ACC112 (cell line): ENCODE measurements around the gene PUM2.

Experiments used
- H2AFZ ChIP-seq: fragments of 200-600 bp; sonication (generic); one replicate; pipeline ENCODE4 v1.6.0; 2017; ENCODE audit warnings: antibody characterized with exemption, low read length; ENCODE audit not compliant: unreplicated experiment
- H3K27ac ChIP-seq: fragments of 200-600 bp; sonication (generic); 2 replicates; pipeline ENCODE4 v1.5.1; 2014; ENCODE audit warnings: low read depth, mild to moderate bottlenecking, antibody characterized with exemption, low read length, moderate library complexity
- H3K27me3 ChIP-seq: fragments of 200-600 bp; sonication (generic); 2 replicates; pipeline ENCODE4 v1.6.1; 2014; ENCODE audit warnings: mild to moderate bottlenecking, antibody characterized with exemption, low read length, moderate library complexity, mixed read lengths; ENCODE audit not compliant: insufficient read depth
- H3K36me3 ChIP-seq: fragments of 200-600 bp; sonication (generic); 2 replicates; pipeline ENCODE4 v1.6.1; 2016; ENCODE audit warnings: mild to moderate bottlenecking, antibody characterized with exemption, low read length, moderate library complexity, mixed read lengths; ENCODE audit not compliant: insufficient read depth
- H3K4me1 ChIP-seq: fragments of 200-600 bp; sonication (generic); one replicate; pipeline ENCODE4 v1.6.1; 2016; ENCODE audit warnings: low read length, mixed read lengths; ENCODE audit not compliant: insufficient read depth, unreplicated experiment, control insufficient read depth
- H3K4me3 ChIP-seq: fragments of 200-600 bp; sonication (generic); 2 replicates; pipeline ENCODE4 v1.5.1; 2014; ENCODE audit warnings: mild to moderate bottlenecking, low read depth, low read length
- H3K79me2 ChIP-seq: fragments of 200-600 bp; sonication (generic); one replicate; pipeline ENCODE4 v1.6.0; 2016; ENCODE audit warnings: low read length; ENCODE audit not compliant: control insufficient read depth, unreplicated experiment, insufficient read depth

Gene PUM2

GRCh38 chr2:20314562-20315501 lies 35.8 kb downstream of the PUM2 start:
- Histone ChIP-seq H3K36me3 (peaks cover 28% of the 10 kb centered on the region), H3K27ac (peak overlapping the region; percentile 84), H2AFZ (no peak overlapping the region), H3K79me2 (peaks cover 34% of the 10 kb centered on the region), H3K4me1 (peaks cover 14% of the 10 kb centered on the region), H3K4me3 (no peak overlapping the region), H3K27me3 (no peaks in the 10 kb centered on the region)

GRCh38 chr2:20313659-20314058 lies 37.0 kb downstream of the PUM2 start:
- Histone ChIP-seq H3K27ac (peak overlapping the region; percentile 84), H3K79me2 (peaks cover 23% of the 10 kb centered on the region)

GRCh38 chr2:20309001-20309400 lies 41.6 kb downstream of the PUM2 start:
- H2AFZ ChIP-seq: no peak overlapping the region
- H3K36me3 ChIP-seq: peaks cover 32% of the 10 kb centered on the region
- peaks cover 24% of the 10 kb centered on the region for H3K79me2 ChIP-seq
- no peak overlapping the region for H3K4me3 ChIP-seq
- H3K27ac ChIP-seq: no peak overlapping the region
- no peaks in the 10 kb centered on the region for H3K27me3 ChIP-seq
- peaks cover 5% of the 10 kb centered on the region for H3K4me1 ChIP-seq

More at GRCh38 chr2:20313659-20314058, 37.0 kb downstream of the PUM2 start:
- H2AFZ ChIP-seq: no peak overlapping the region
- no peak overlapping the region for H3K4me3 ChIP-seq
- peaks cover 28% of the 10 kb centered on the region for H3K36me3 ChIP-seq
- no peaks in the 10 kb centered on the region for H3K27me3 ChIP-seq
- H3K4me1 ChIP-seq: peaks cover 14% of the 10 kb centered on the region

GRCh38 chr2:20307311-20307710 lies 43.3 kb downstream of the PUM2 start:
- H3K4me3 ChIP-seq: no peak overlapping the region
- H2AFZ ChIP-seq: no peak overlapping the region
- no peaks in the 10 kb centered on the region for H3K27me3 ChIP-seq
- H3K4me1 ChIP-seq: peaks cover 14% of the 10 kb centered on the region
- peaks cover 30% of the 10 kb centered on the region for H3K36me3 ChIP-seq
- no peak overlapping the region for H3K27ac ChIP-seq
- peaks cover 34% of the 10 kb centered on the region for H3K79me2 ChIP-seq

GRCh38 chr2:20304411-20304810 lies 46.2 kb downstream of the PUM2 start:
- H3K36me3 ChIP-seq: peaks cover 22% of the 10 kb centered on the region

GRCh38 chr2:20303966-20304365 lies 46.7 kb downstream of the PUM2 start:
- Histone ChIP-seq H3K27ac (peak overlapping the region; percentile 35; the same call in 1 of the 2 replicates), H3K4me1 (peaks cover 15% of the 10 kb centered on the region), H2AFZ (no peak overlapping the region), H3K4me3 (no peak overlapping the region), H3K79me2 (peaks cover 37% of the 10 kb centered on the region), H3K36me3 (peaks cover 22% of the 10 kb centered on the region), H3K27me3 (no peaks in the 10 kb centered on the region)

More at GRCh38 chr2:20304411-20304810, 46.2 kb downstream of the PUM2 start:
- Histone ChIP-seq H3K27me3 (no peaks in the 10 kb centered on the region), H3K4me3 (no peak overlapping the region), H3K4me1 (peaks cover 15% of the 10 kb centered on the region), H3K27ac (peak overlapping the region; percentile 35; the same call in 1 of the 2 replicates), H3K79me2 (peaks cover 37% of the 10 kb centered on the region), H2AFZ (no peak overlapping the region)

GRCh38 chr2:20302019-20302418 lies 48.6 kb downstream of the PUM2 start:
- H3K36me3 ChIP-seq: peaks cover 15% of the 10 kb centered on the region; the same call in 1 of the 2 replicates
- peaks cover 35% of the 10 kb centered on the region for H3K79me2 ChIP-seq
- H3K4me1 ChIP-seq: peaks cover 15% of the 10 kb centered on the region
- no peaks in the 10 kb centered on the region for H3K27me3 ChIP-seq
- no peak overlapping the region for H3K4me3 ChIP-seq
- no peak overlapping the region for H3K27ac ChIP-seq
- H2AFZ ChIP-seq: no peak overlapping the region

- H3K27me3 ChIP-seq: no peaks in the 10 kb centered on the region
- no peak overlapping the region for H2AFZ ChIP-seq
- no peak overlapping the region for H3K27ac ChIP-seq
- peaks cover 16% of the 10 kb centered on the region; the same call in 1 of the 2 replicates for H3K36me3 ChIP-seq
- H3K4me3 ChIP-seq: no peak overlapping the region
- peaks cover 33% of the 10 kb centered on the region for H3K79me2 ChIP-seq
- H3K4me1 ChIP-seq: peaks cover 15% of the 10 kb centered on the region
Observed at GRCh38 chr2:20300656-20301055, 50.0 kb downstream of the PUM2 start.

- Histone ChIP-seq H3K4me3 (no peak overlapping the region), H3K27ac (no peak overlapping the region), H3K79me2 (peaks cover 37% of the 10 kb centered on the region), H3K27me3 (no peaks in the 10 kb centered on the region), H3K4me1 (peaks cover 10% of the 10 kb centered on the region), H2AFZ (no peak overlapping the region), H3K36me3 (peaks cover 21% of the 10 kb centered on the region)
Observed at GRCh38 chr2:20299113-20299512, 51.5 kb downstream of the PUM2 start.

- Histone ChIP-seq H3K36me3 (peaks cover 26% of the 10 kb centered on the region), H3K4me1 (peaks cover 15% of the 10 kb centered on the region), H2AFZ (no peak overlapping the region), H3K79me2 (peaks cover 20% of the 10 kb centered on the region), H3K27ac (no peak overlapping the region), H3K4me3 (no peak overlapping the region), H3K27me3 (no peaks in the 10 kb centered on the region)
Observed at GRCh38 chr2:20294231-20294630, 56.4 kb downstream of the PUM2 start.

GRCh38 chr2:20292984-20293383 lies 57.7 kb downstream of the PUM2 start:
- Histone ChIP-seq H3K4me1 (peaks cover 28% of the 10 kb centered on the region), H3K4me3 (no peak overlapping the region), H3K36me3 (peaks cover 30% of the 10 kb centered on the region), H3K27me3 (no peaks in the 10 kb centered on the region), H3K79me2 (peaks cover 20% of the 10 kb centered on the region), H2AFZ (no peak overlapping the region), H3K27ac (no peak overlapping the region)
